Pancreas (tissue), 10 donors: ENCODE results near the gene TET1. TPM values are rescaled to one million over a fixed set of nuclear protein-coding genes. Genes with fewer than 3 reads are reported as not detected.

Source experiments
- ATAC-seq, 4 donors: fragments of 200-7000 bp; cut with Tn5 transposase; one replicate each; pipeline versions ENCODE4 v1.8.0 to v1.9.1; 2020; ENCODE audit warnings: mild to moderate bottlenecking in 4 of 4, moderate library complexity in 4 of 4
- DNase-seq, 6 donors: peaks; one replicate each; pipeline ENCODE4 v3.0.0-alpha.2; 2020
- FAIRE-seq: peaks from 2 replicates; lab custom pipeline; 2012; peaks lifted over from hg19 to GRCh38; lab: Jason Lieb, UNC
- H3K27ac ChIP-seq, 4 donors: fragments of 200-600 bp; sonication (generic); 1 replicate in 3 of 4; 2 replicates in 1 of 4; pipeline versions ENCODE4 v1.5.0 to v1.8.0; 2020
- H3K27me3 ChIP-seq, 4 donors: fragments of 200-600 bp; one replicate each; pipeline ENCODE4 v1.8.0; 2021
- H3K36me3 ChIP-seq, 3 donors: fragments of 200-600 bp; sonication (generic) in 1 of 3; one replicate each; pipeline versions ENCODE4 v1.5.0 to v1.8.0; 2020 to 2021
- H3K4me1 ChIP-seq, 3 donors: fragments of 200-600 bp; one replicate each; pipeline ENCODE4 v1.8.0; 2021
- H3K4me3 ChIP-seq, 4 donors: fragments of 200-600 bp; sonication (generic) in 2 of 4; one replicate each; pipeline versions ENCODE4 v1.5.0 to v1.8.0; 2020 to 2021
- H3K9me3 ChIP-seq, 4 donors: fragments of 200-600 bp; one replicate each; pipeline ENCODE4 v1.8.0; 2021
- CTCF ChIP-seq, 4 donors: fragments of 200-600 bp; sonication (generic) in 3 of 4; IDR thresholded peaks; one replicate each; pipeline versions ENCODE4 v1.5.0 to v1.8.0; 2021; ENCODE audit warnings: antibody characterized with exemption in 4 of 4
- WGBS, 2 donors: extraction: QIAGEN DNeasy Blood & Tissue Kit; methylation state at CpG; one replicate each; pipeline ENCODE4 v1.1.7; 2013; 5-methylcytosine and 5-hydroxymethylcytosine counted together
- intact Hi-C, 3 donors: fragments of 100-400 bp; cut with DNase I; formaldehyde crosslinking; loops; one replicate each; pipeline versions ENCODE4 v1.11.1 to v1.14.2; 2022
- polyA plus RNA-seq, 2 donors: library from polyadenylated mRNA; stranded (reverse); fragments of 200-250 nt; gene quantifications; one replicate each; pipeline ENCODE4 v1.2.3, GENCODE V29; 2013
- total RNA-seq, 6 donors: library from RNA; stranded (reverse); fragmentation: NEBNext Ultra II Directional in 4 of 6; extraction: Animal tissue kit (Norgen Biotek cat#: 25700) in 4 of 6; gene quantifications; one replicate each; pipeline versions ENCODE4 v1.2.1 to v1.2.4, GENCODE V29; 2021 to 2023
- donor health status: healthy with polysubstance abuse.
- donor health status: DM: no; HTN: no; CAD: no; lungs with moderate emphysema.
- donor health status: DM: no; HTN: no; CAD: no.
- donor health status: control.
- donor health status: control.
- donor health status: Bipolar disorder and iron deficiency.
- donor health status: DM: yes; HTN: yes; CAD: no.
- donor health status: DM: no; HTN: no; CAD: no.
- donor health status: DM: no; HTN: no; CAD: no.
- donor health status: DM: yes; HTN: yes; CAD: no.

TET1 gene
- total and polyA plus RNA-seq, 8 donors, result 0.11 to 1.6 (median 0.77) TPM

- ATAC-seq (no peak), DNase-seq (no peak), FAIRE-seq (no peak)
- no peaks in the 10 kb centered on the region for H3K4me1 ChIP-seq
- no peaks in the 10 kb centered on the region for H3K27me3 ChIP-seq
- H3K9me3 ChIP-seq, result no peaks in the 10 kb centered on the region
- no peaks in the 10 kb centered on the region for H3K36me3 ChIP-seq
- intact Hi-C loops, result no loop called here
- no peak overlapping the region for H3K27ac ChIP-seq
- 86 to 96% methylated on average over 2 of the region's 2 CpGs for WGBS, 2 donors
- no peak for TF ChIP-seq CTCF (IDR thresholded peaks at IDR 0.05)
- H3K4me3 ChIP-seq, result no peak overlapping the region
Measured at GRCh38 chr10:68665841-68666240, 105.7 kb downstream of the TET1 start.

- intact Hi-C loops, result no loop called here
- H3K4me3 ChIP-seq, result no peak overlapping the region
- WGBS, 2 donors, result 70 to 82% methylated on average over 5 of the region's 5 CpGs
- H3K36me3 ChIP-seq, result no peaks in the 10 kb centered on the region
- no peak for FAIRE-seq
- no peak for DNase-seq
- H3K9me3 ChIP-seq, result no peaks in the 10 kb centered on the region
- no peaks in the 10 kb centered on the region for H3K4me1 ChIP-seq
- no peak for TF ChIP-seq CTCF (IDR thresholded peaks at IDR 0.05)
- no peak for ATAC-seq
- no peak overlapping the region for H3K27ac ChIP-seq
- H3K27me3 ChIP-seq, result no peaks in the 10 kb centered on the region
Measured at GRCh38 chr10:68666280-68666760, 106.2 kb downstream of the TET1 start.

- H3K9me3 ChIP-seq, result no peaks in the 10 kb centered on the region
- intact Hi-C loops, result no loop called here
- H3K27ac ChIP-seq, result no peak overlapping the region
- H3K4me3 ChIP-seq, result no peak overlapping the region
- TF ChIP-seq CTCF (IDR thresholded peaks at IDR 0.05), result no peak
- DNase-seq (no peak), FAIRE-seq (no peak), ATAC-seq (no peak)
- no peaks in the 10 kb centered on the region for H3K4me1 ChIP-seq
- H3K27me3 ChIP-seq, result no peaks in the 10 kb centered on the region
- H3K36me3 ChIP-seq, result no peaks in the 10 kb centered on the region
- 92 to 93% methylated on average over 5 of the region's 5 CpGs for WGBS, 2 donors
Measured at GRCh38 chr10:68668231-68668630, 108.1 kb downstream of the TET1 start.

- WGBS, 2 donors, result 93 to 100% methylated on average over 4 of the region's 4 CpGs
- Histone ChIP-seq H3K36me3 (no peaks in the 10 kb centered on the region), H3K9me3 (no peaks in the 10 kb centered on the region), H3K4me1 (no peaks in the 10 kb centered on the region), H3K27ac (no peak overlapping the region), H3K4me3 (no peak overlapping the region), H3K27me3 (no peaks in the 10 kb centered on the region)
- DNase-seq, result no peak
- no peak for TF ChIP-seq CTCF (IDR thresholded peaks at IDR 0.05)
- ATAC-seq, result no peak
- intact Hi-C loops, result no loop called here
- no peak for FAIRE-seq
Measured at GRCh38 chr10:68668972-68669371, 108.8 kb downstream of the TET1 start.

GRCh38 chr10:68684413-68684812, 124.3 kb downstream of the TET1 start:
- Histone ChIP-seq H3K36me3 (no peaks in the 10 kb centered on the region), H3K27ac (no peak overlapping the region), H3K27me3 (no peaks in the 10 kb centered on the region), H3K9me3 (no peaks in the 10 kb centered on the region), H3K4me3 (no peak overlapping the region), H3K4me1 (no peaks in the 10 kb centered on the region)
- FAIRE-seq, result no peak
- WGBS, 2 donors, result 93 to 96% methylated on average over 3 of the region's 3 CpGs
- intact Hi-C loops, result no loop called here
- ATAC-seq, result no peak
- TF ChIP-seq CTCF (IDR thresholded peaks at IDR 0.05), result no peak
- no peak for DNase-seq
